ENCODE measurements around the gene CAMTA1. TPM values are rescaled to one million over a fixed set of nuclear protein-coding genes. Genes with fewer than 3 reads are reported as not detected.

The CAMTA1 gene
- total RNA-seq, 1 donor from 2014 or later: 77.6 TPM

DNA sequence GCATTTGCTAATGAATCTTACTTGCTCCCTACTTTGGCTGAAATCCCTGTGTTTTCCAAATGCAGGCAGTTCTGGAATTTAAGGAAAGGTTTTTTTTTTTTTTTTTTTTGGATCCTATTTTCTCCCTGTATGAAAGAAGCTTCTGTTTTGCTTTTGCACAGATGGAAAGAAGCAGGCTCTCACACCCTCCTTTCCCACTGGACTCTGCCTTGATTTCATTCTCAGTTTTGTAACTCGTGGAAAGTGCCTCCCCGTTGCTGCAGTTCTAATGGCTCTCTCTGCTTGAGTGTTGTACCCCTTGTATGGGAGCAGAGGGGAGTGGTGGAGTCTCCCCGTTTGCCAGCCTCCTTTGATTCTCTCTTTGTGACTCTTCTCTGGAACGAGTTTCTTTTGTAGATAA is 291.9 kb downstream of the CAMTA1 start:
- H3K36me3 ChIP-seq (ENCODE audit: insufficient read depth, low read length): no peaks in the 10 kb centered on the region
- no peak overlapping the region for H3K4me3 ChIP-seq (ENCODE audit: insufficient read depth, low read depth, low read length)
- Mint-ChIP-seq H3K27me3 (ENCODE audit: low read depth, unreplicated experiment) (peaks cover 29% of the 10 kb centered on the region), H3K36me3 (ENCODE audit: low read depth, unreplicated experiment) (no peaks in the 10 kb centered on the region), H3K27ac (ENCODE audit: unreplicated experiment) (no peak overlapping the region), H3K4me1 (ENCODE audit: low read depth, unreplicated experiment) (no peaks in the 10 kb centered on the region), H3K9me3 (ENCODE audit: unreplicated experiment) (peaks cover 29% of the 10 kb centered on the region), H3K4me3 (ENCODE audit: unreplicated experiment) (no peak overlapping the region)
- DNase-seq (ENCODE audit: low read depth) (no peak), FAIRE-seq (no peak)
- H3K79me2 ChIP-seq (ENCODE audit: insufficient read depth, low read length): no peaks in the 10 kb centered on the region
- peaks cover 10% of the 10 kb centered on the region for H3K27me3 ChIP-seq (ENCODE audit: insufficient read depth, low read length)
- H3K9me3 ChIP-seq (ENCODE audit: insufficient read depth, low read depth, low read length): peaks cover 3% of the 10 kb centered on the region
- H3K4me2 ChIP-seq (ENCODE audit: low read length): no peak overlapping the region
- no peaks in the 10 kb centered on the region for H3K4me1 ChIP-seq (ENCODE audit: insufficient read depth, low read length)
- H2AFZ ChIP-seq (ENCODE audit: low read depth, low read length): no peak overlapping the region
- no peaks in the 10 kb centered on the region for H4K20me1 ChIP-seq (ENCODE audit: insufficient read depth, low read length)
- H3K9ac ChIP-seq (ENCODE audit: low read length): no peak overlapping the region
- TF ChIP-seq, protein P1, sequence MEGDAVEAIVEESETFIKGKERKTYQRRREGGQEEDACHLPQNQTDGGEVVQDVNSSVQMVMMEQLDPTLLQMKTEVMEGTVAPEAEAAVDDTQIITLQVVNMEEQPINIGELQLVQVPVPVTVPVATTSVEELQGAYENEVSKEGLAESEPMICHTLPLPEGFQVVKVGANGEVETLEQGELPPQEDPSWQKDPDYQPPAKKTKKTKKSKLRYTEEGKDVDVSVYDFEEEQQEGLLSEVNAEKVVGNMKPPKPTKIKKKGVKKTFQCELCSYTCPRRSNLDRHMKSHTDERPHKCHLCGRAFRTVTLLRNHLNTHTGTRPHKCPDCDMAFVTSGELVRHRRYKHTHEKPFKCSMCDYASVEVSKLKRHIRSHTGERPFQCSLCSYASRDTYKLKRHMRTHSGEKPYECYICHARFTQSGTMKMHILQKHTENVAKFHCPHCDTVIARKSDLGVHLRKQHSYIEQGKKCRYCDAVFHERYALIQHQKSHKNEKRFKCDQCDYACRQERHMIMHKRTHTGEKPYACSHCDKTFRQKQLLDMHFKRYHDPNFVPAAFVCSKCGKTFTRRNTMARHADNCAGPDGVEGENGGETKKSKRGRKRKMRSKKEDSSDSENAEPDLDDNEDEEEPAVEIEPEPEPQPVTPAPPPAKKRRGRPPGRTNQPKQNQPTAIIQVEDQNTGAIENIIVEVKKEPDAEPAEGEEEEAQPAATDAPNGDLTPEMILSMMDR (IDR thresholded peaks at IDR 0.05; ENCODE audit: insufficient read depth, low read depth, low read length): no peak
- no peak for TF ChIP-seq EZH2 (IDR thresholded peaks at IDR 0.05; ENCODE audit: insufficient read depth, low read length)
- no peak overlapping the region for H3K27ac ChIP-seq (ENCODE audit: low read depth, low read length)

- H3K4me3 ChIP-seq (ENCODE audit: insufficient read depth, low read depth, low read length): no peak overlapping the region
- H3K79me2 ChIP-seq (ENCODE audit: insufficient read depth, low read length): no peaks in the 10 kb centered on the region
- no peak for TF ChIP-seq EZH2 (IDR thresholded peaks at IDR 0.05; ENCODE audit: insufficient read depth, low read length)
- TF ChIP-seq, protein P1 (IDR thresholded peaks at IDR 0.05; ENCODE audit: insufficient read depth, low read depth, low read length): no peak
- no peaks in the 10 kb centered on the region for H4K20me1 ChIP-seq (ENCODE audit: insufficient read depth, low read length)
- no peaks in the 10 kb centered on the region for H3K36me3 Mint-ChIP-seq (ENCODE audit: low read depth, unreplicated experiment)
- H3K27ac ChIP-seq (ENCODE audit: low read depth, low read length): no peak overlapping the region
- H3K9me3 ChIP-seq (ENCODE audit: insufficient read depth, low read depth, low read length): peaks cover 3% of the 10 kb centered on the region
- H3K9ac ChIP-seq (ENCODE audit: low read length): no peak overlapping the region
- H3K9me3 Mint-ChIP-seq (ENCODE audit: unreplicated experiment): peaks cover 32% of the 10 kb centered on the region
- H3K27me3 Mint-ChIP-seq (ENCODE audit: low read depth, unreplicated experiment): peaks cover 25% of the 10 kb centered on the region
- no peaks in the 10 kb centered on the region for H3K36me3 ChIP-seq (ENCODE audit: insufficient read depth, low read length)
- H2AFZ ChIP-seq (ENCODE audit: low read depth, low read length): no peak overlapping the region
- H3K4me1 ChIP-seq (ENCODE audit: insufficient read depth, low read length): no peaks in the 10 kb centered on the region
- FAIRE-seq: no peak
- DNase-seq (ENCODE audit: low read depth): no peak
- H3K27me3 ChIP-seq (ENCODE audit: insufficient read depth, low read length): peaks cover 7% of the 10 kb centered on the region
- no peaks in the 10 kb centered on the region for H3K4me1 Mint-ChIP-seq (ENCODE audit: low read depth, unreplicated experiment)
- H3K4me3 Mint-ChIP-seq (ENCODE audit: unreplicated experiment): no peak overlapping the region
- no peak overlapping the region for H3K27ac Mint-ChIP-seq (ENCODE audit: unreplicated experiment)
- H3K4me2 ChIP-seq (ENCODE audit: low read length): no peak overlapping the region
Observed at GRCh38 chr1:7077970-7078369, 292.7 kb downstream of the CAMTA1 start.

GRCh38 chr1:7079637-7080036 is 294.4 kb downstream of the CAMTA1 start:
- Histone ChIP-seq H3K9ac (ENCODE audit: low read length) (no peak overlapping the region), H3K79me2 (ENCODE audit: insufficient read depth, low read length) (no peaks in the 10 kb centered on the region), H2AFZ (ENCODE audit: low read depth, low read length) (no peak overlapping the region), H3K27me3 (ENCODE audit: insufficient read depth, low read length) (no peaks in the 10 kb centered on the region), H3K27ac (ENCODE audit: low read depth, low read length) (no peak overlapping the region), H3K4me2 (ENCODE audit: low read length) (no peak overlapping the region), H3K4me1 (ENCODE audit: insufficient read depth, low read length) (no peaks in the 10 kb centered on the region), H4K20me1 (ENCODE audit: insufficient read depth, low read length) (no peaks in the 10 kb centered on the region), H3K4me3 (ENCODE audit: insufficient read depth, low read depth, low read length) (no peak overlapping the region), H3K36me3 (ENCODE audit: insufficient read depth, low read length) (no peaks in the 10 kb centered on the region), H3K9me3 (ENCODE audit: insufficient read depth, low read depth, low read length) (peaks cover 3% of the 10 kb centered on the region)
- Mint-ChIP-seq H3K9me3 (ENCODE audit: unreplicated experiment) (peaks cover 32% of the 10 kb centered on the region), H3K4me1 (ENCODE audit: low read depth, unreplicated experiment) (no peaks in the 10 kb centered on the region), H3K36me3 (ENCODE audit: low read depth, unreplicated experiment) (no peaks in the 10 kb centered on the region), H3K27me3 (ENCODE audit: low read depth, unreplicated experiment) (peaks cover 11% of the 10 kb centered on the region), H3K4me3 (ENCODE audit: unreplicated experiment) (no peak overlapping the region), H3K27ac (ENCODE audit: unreplicated experiment) (no peak overlapping the region)
- DNase-seq (ENCODE audit: low read depth) (no peak), FAIRE-seq (no peak)
- TF ChIP-seq, protein P1 (IDR thresholded peaks at IDR 0.05; ENCODE audit: insufficient read depth, low read depth, low read length): no peak
- no peak for TF ChIP-seq EZH2 (IDR thresholded peaks at IDR 0.05; ENCODE audit: insufficient read depth, low read length)

Measured in astrocyte (in vitro differentiated cells and primary cell).